HFF-Myc (cell line): ENCODE data around the gene RERE.
"Not testable (repeated sequence)": the region's sequence is repeated elsewhere in the genome, so short reads cannot be mapped to it uniquely, and the experiment has no call there.

ENCODE experiments used
- DNase-seq: peaks from one replicate; pipeline ENCODE4 v3.0.0-alpha.2; 2011; ENCODE audit warnings: low read depth; ENCODE audit errors: extremely low read depth
- H3K4me3 ChIP-seq: replicated peaks from 2 replicates; pipeline ENCODE4 v1.5.1; 2011; ENCODE audit warnings: low read depth, mild to moderate bottlenecking, control low read depth, low read length
- TF ChIP-seq, protein P1 (sequence below): IDR thresholded peaks from 2 replicates; pipeline ENCODE4 v1.5.1; 2012; ENCODE audit warnings: mild to moderate bottlenecking, low read depth, low read length, control low read depth; ENCODE audit errors: missing control alignments

Gene RERE

DNA sequence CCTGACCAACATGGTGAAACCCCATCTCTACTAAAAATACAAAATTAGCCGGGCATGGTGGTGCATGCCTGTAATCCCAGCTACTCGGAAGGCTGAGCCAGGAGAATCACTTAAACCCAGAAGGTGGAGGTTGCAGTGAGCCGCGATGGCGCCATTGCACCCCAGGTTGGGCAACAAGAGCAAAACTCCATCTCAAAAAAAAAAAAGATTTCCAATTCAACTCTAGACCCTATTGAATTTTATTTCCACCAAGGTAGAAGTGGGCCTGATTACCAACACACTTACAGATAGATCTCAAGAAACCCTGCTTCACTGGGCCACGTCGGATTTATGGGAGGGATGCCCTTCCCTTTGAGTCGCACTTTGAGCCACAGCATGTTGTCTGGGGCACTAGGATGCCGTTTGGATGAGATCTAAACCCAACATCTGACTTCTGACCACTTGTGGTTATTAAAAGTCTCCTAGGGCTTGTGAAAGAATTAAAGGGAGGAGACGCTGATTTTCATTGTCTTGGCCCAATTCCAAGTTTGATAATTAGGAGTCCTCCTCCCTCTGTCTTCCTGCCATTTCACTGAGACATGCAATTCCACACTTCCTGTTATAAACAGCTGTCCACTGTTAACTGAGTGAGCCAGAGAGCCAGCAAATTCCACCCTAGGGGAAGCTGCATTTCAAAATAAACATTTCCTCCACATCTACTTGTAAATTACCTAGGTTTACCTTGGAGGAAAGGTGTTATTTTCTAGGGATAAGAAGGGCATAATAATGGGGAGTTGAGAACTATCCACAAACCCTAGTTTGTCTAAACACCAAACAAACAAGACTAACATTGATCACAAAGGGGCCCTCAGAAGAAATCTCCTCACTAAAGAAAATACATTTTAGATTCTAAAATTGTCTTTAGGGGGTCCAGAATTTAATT lies 5.2 kb upstream of the RERE start:
- TF ChIP-seq, protein P1, sequence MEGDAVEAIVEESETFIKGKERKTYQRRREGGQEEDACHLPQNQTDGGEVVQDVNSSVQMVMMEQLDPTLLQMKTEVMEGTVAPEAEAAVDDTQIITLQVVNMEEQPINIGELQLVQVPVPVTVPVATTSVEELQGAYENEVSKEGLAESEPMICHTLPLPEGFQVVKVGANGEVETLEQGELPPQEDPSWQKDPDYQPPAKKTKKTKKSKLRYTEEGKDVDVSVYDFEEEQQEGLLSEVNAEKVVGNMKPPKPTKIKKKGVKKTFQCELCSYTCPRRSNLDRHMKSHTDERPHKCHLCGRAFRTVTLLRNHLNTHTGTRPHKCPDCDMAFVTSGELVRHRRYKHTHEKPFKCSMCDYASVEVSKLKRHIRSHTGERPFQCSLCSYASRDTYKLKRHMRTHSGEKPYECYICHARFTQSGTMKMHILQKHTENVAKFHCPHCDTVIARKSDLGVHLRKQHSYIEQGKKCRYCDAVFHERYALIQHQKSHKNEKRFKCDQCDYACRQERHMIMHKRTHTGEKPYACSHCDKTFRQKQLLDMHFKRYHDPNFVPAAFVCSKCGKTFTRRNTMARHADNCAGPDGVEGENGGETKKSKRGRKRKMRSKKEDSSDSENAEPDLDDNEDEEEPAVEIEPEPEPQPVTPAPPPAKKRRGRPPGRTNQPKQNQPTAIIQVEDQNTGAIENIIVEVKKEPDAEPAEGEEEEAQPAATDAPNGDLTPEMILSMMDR, result no peak
- DNase-seq, result peak; percentile 91

DNA sequence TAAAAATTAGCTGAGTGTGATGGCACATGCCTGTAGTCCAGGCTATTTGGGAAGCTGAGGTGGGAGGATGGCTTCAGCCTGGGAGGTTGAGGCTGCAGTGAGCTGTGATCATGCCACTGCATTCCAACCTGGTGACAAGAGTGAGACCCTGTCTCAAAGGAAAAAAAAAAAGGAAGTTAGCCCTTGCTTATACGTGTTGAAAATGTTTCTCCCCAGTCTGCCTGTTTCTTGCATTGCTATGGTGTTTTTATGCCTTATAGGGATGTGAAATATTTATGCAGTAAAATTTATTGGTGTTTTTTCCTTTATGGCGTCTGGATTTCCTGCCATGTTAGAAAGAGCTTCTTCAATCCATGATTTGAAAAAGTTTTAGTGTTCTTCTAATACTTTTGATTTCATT lies 3.6 kb upstream of the RERE start:
- no peak overlapping the region for H3K4me3 ChIP-seq
- DNase-seq, result no peak
- TF ChIP-seq, protein P1, result no peak

More for the DNA sequence above, 5.2 kb upstream of the RERE start:
- no peak overlapping the region for H3K4me3 ChIP-seq

DNA sequence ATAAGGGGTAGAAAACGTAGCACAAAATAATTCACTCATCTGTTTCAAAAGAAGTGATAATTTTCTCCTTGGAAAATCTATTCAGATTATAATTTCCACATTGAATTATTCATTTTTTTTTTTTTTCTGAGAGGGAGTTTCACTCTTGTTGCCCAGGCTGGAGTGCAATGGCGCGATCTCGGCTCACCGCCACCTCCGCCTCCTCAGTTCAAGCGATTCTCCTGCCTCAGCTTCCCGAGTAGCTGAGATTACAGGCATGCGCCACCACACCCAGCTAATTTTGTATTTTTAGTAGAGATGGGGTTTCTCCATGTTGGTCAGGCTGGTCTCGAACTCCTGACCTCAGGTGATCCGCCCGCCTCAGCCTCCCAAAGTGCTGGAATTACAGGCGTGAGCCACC lies 1.3 kb upstream of the RERE start:
- not testable (repeated sequence) for DNase-seq, H3K4me3 ChIP-seq

DNA sequence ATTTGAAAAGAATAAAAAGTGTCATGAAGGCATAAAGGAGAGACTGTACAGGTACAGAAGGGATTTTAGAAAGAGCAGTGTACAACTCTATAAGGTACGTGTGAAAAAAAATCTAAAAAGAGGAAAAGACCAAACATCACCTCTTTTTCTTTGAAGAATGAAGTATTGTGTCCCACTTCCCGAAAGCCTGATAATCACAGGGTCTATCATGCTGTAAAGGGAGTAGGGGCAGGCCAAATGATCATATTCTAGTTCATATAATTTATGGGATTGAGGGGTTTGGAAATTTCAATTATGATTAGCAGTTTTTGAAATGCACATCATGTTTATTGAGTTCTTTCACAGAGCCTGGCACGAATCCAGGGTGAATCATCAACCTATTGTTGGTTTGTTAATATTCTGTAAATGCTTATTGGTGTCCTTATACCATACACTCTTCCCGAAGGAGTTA lies 910 bp upstream of the RERE start:
- TF ChIP-seq, protein P1, result no peak
- peak overlapping the region; percentile 88 for H3K4me3 ChIP-seq
- DNase-seq, result peak; percentile 45

DNA sequence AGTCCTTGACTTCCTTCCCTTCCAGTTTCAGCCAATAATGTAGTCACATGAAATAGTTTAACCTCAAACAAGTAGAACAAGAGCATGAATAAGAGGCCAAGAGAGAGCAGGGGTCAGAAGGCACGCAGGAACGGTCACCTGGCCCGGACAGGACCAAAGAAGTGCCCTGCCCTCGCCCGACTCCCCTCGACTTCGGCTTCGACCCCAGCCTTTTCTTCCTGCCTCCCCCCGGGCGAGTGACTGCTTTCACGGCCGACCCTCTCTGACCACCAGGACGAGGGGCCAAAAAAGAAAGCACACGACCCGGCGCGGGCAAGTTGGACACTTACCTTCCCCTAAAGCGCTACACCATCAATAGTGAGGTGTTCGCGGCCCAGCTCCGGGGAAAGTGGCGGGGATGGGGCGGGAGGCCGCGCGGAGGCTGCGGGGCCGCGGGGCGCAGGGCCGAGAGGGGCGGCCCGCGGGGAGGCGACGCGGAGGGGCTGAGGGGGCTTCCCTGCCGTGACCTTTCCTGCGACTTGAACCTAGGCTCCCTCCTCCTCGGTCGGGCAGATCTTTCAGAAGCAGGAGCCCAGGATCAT lies 519 bp downstream of the RERE start:
- TF ChIP-seq, protein P1, result no peak
- no peak for DNase-seq
- H3K4me3 ChIP-seq, result peak overlapping the region; percentile 88

DNA sequence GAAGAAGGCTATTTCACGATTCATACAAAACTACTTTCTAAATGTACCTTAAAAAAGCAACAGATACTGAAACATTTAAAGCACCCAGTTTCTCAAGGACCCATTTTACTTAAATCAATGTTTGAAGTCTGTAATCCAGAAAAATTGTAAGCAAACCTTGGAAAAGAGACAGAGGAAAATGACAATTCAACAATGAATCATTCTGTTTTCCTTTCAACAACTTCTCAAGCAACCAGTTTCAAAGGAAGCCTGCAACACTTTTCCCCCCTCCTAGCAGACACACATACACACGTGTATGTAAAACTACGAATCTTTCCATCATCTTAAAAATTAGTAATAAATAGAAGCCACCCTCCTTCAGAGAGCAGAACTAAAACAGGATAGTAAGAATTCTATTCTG lies 1.2 kb downstream of the RERE start:
- TF ChIP-seq, protein P1, result no peak
- DNase-seq, result no peak
- peak overlapping the region; percentile 88 for H3K4me3 ChIP-seq

DNA sequence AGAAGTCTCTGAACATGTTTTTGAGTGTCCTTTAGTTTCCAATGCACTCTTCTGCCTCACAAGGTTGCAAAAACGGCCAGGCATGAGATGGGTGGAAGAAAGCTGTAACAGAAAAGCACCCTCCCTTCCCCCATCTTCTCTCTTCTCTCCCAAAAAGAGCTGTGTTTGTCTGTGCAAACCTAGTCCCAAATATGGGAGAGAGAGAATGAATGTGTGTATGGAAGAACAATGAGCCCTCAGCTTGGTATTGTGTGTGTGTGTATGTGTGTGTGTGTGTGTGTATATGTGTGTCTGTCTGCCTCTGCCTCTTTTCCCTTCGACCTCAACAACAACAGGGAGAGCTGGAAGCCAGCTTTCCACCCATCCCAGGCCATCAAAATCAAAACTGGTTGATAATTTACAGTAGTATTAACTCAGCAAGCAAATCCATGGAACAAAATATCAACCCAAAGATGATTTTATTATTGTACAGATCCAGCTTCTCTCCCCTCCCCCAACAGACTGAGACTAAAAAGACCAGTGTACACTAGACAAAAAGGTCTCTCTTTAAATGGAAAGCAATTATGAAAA lies 1.8 kb downstream of the RERE start:
- TF ChIP-seq, protein P1, result no peak
- peak overlapping the region; percentile 88 for H3K4me3 ChIP-seq
- no peak for DNase-seq
